Endothelial cell of umbilical vein (primary cell): ENCODE measurements around the gene KIFC3. TPM values are rescaled to one million over a fixed set of nuclear protein-coding genes. Genes with fewer than 3 reads are reported as not detected.

Experiments used
- BruUV-seq: library from RNA; stranded (reverse); fragments of 400-500 nt; replicated peaks from 2 replicates; lab custom pipeline; 2021; lab: Mats Ljungman, UMichigan
- CTCF ChIA-PET: fragments of 300-600, 350-600 bp; sonication (Branson Sonifier 250); formaldehyde crosslinking; loops from one replicate; lab custom pipeline; 2021; ENCODE audit warnings: antibody characterized with exemption, inconsistent platforms; lab: Charles Lee
- POLR2A ChIA-PET: fragments of 300-600, 350-600 bp; sonication (Branson Sonifier 250); formaldehyde crosslinking; loops from one replicate; lab custom pipeline; 2021; ENCODE audit warnings: antibody characterized with exemption, inconsistent platforms; lab: Charles Lee
- DNase-seq: peaks from one replicate; pipeline ENCODE4 v3.0.0-alpha.2; 2011; ENCODE audit warnings: low read depth, low spot score
- FAIRE-seq: peaks from 2 replicates; lab custom pipeline; 2011; peaks lifted over from hg19 to GRCh38; lab: Jason Lieb, UNC
- H2AFZ ChIP-seq: 2 replicates; pipeline ENCODE4 v1.6.0; 2012; ENCODE audit warnings: low read depth, low read length, control low read depth, inconsistent platforms
- H3K27ac ChIP-seq: 2 replicates; pipeline ENCODE4 v1.5.1; 2011; ENCODE audit warnings: low read depth, mild to moderate bottlenecking, control low read depth, low read length, moderate library complexity; ENCODE audit not compliant: insufficient read depth
- H3K27me3 ChIP-seq, 2 experiments: 2 replicates each; pipeline versions ENCODE4 v1.6.0 to v1.6.1; 2011; ENCODE audit warnings: low read length in 2 of 2, mixed read lengths in 1 of 2; ENCODE audit not compliant: control insufficient read depth in 2 of 2, insufficient read depth in 2 of 2
- H3K36me3 ChIP-seq, 2 experiments: 2 replicates in 1 of 2; 3 replicates in 1 of 2; pipeline ENCODE4 v1.5.1; 2011; ENCODE audit warnings: low read length in 2 of 2, mild to moderate bottlenecking in 1 of 2, moderate library complexity in 1 of 2; ENCODE audit not compliant: control insufficient read depth in 2 of 2, insufficient read depth in 2 of 2; ENCODE audit errors: extremely low read depth in 1 of 2
- H3K4me1 ChIP-seq: 3 replicates; pipeline ENCODE4 v1.5.1; 2011; ENCODE audit warnings: mild to moderate bottlenecking, low read length; ENCODE audit not compliant: control insufficient read depth, insufficient read depth; ENCODE audit errors: extremely low read depth
- H3K4me2 ChIP-seq: 2 replicates; pipeline ENCODE4 v1.6.1; 2011; ENCODE audit warnings: low read length, control low read depth, mixed read lengths; ENCODE audit not compliant: insufficient read depth
- H3K4me3 ChIP-seq, 3 experiments: fragments of 200-600 bp in 1 of 3; sonication (generic), shearing (Covaris generic) in 1 of 3; replicated peaks in 1 of 3; 2 replicates each; pipeline ENCODE4 v1.5.1; 2011 to 2016; ENCODE audit warnings: control low read depth in 3 of 3, low read length in 3 of 3, mild to moderate bottlenecking in 2 of 3, inconsistent platforms in 1 of 3, low read depth in 1 of 3, moderate library complexity in 1 of 3; ENCODE audit not compliant: insufficient read depth in 1 of 3
- H3K79me2 ChIP-seq: 2 replicates; pipeline ENCODE4 v1.6.0; 2012; ENCODE audit warnings: low read length, inconsistent platforms; ENCODE audit not compliant: control insufficient read depth, insufficient read depth
- H3K9ac ChIP-seq: replicated peaks from 2 replicates; pipeline ENCODE3; 2011; ENCODE audit warnings: low read length, control low read depth; ENCODE audit not compliant: insufficient read depth; ENCODE audit errors: extremely low read depth
- H3K9me1 ChIP-seq: replicated peaks from 3 replicates; pipeline ENCODE4 v1.6.0; 2011; ENCODE audit warnings: mild to moderate bottlenecking, low read length; ENCODE audit not compliant: control insufficient read depth, insufficient read depth; ENCODE audit errors: extremely low read depth
- H3K9me3 ChIP-seq: replicated peaks from 2 replicates; pipeline ENCODE4 v1.5.1; 2012; ENCODE audit warnings: low read length, inconsistent platforms; ENCODE audit not compliant: control insufficient read depth, insufficient read depth
- H4K20me1 ChIP-seq: replicated peaks from 2 replicates; pipeline ENCODE3; 2011; ENCODE audit warnings: mild to moderate bottlenecking, low read length; ENCODE audit not compliant: control insufficient read depth, insufficient read depth; ENCODE audit errors: extremely low read depth
- EZH2 ChIP-seq: IDR thresholded peaks from 2 replicates; pipeline ENCODE4 v1.6.1; 2012; ENCODE audit warnings: borderline replicate concordance, low read depth, mild to moderate bottlenecking, moderate library complexity, low read length, inconsistent platforms; ENCODE audit not compliant: severe bottlenecking
- FOS ChIP-seq: IDR thresholded peaks from 2 replicates; pipeline ENCODE4 v1.6.1; 2011; ENCODE audit warnings: mild to moderate bottlenecking, low read length, moderate library complexity, borderline replicate concordance; ENCODE audit not compliant: insufficient read depth
- GATA2 ChIP-seq: IDR thresholded peaks from 2 replicates; pipeline ENCODE4 v1.7.0; 2011; ENCODE audit warnings: low read depth, mild to moderate bottlenecking, moderate library complexity, mixed read lengths, low read length; ENCODE audit not compliant: insufficient read length, insufficient read depth
- JUN ChIP-seq: IDR thresholded peaks from 2 replicates; pipeline ENCODE4 v1.6.1; 2011; ENCODE audit warnings: borderline replicate concordance, low read depth; ENCODE audit not compliant: insufficient read length, insufficient read depth
- MYC ChIP-seq: IDR thresholded peaks from one replicate; pipeline ENCODE4 v1.6.1; 2011; ENCODE audit warnings: mild to moderate bottlenecking, low read depth, low read length
- POLR2A ChIP-seq: IDR thresholded peaks from 2 replicates; pipeline ENCODE4 v1.6.1; 2012; ENCODE audit warnings: low read depth, mild to moderate bottlenecking, control low read depth, low read length
- POLR2AphosphoS5 ChIP-seq: IDR thresholded peaks from 2 replicates; pipeline ENCODE4 v1.6.1; 2012; ENCODE audit warnings: low read depth, mild to moderate bottlenecking, control low read depth, low read length, moderate library complexity; ENCODE audit not compliant: insufficient read depth
- dilution Hi-C: fragments of 300-500 bp; cut with MboI; formaldehyde crosslinking; loops from one replicate; pipeline ENCODE4 v1.15.0; 2019; ENCODE audit warnings: low sequenced_read_pairs; ENCODE audit not compliant: extremely low pct_ligation_motif_present
- intact Hi-C: fragments of 100-400 bp; cut with micrococcal nuclease; formaldehyde crosslinking; loops from one replicate; pipeline ENCODE4 v1.10.0; 2022
- polyA plus RNA-seq, 4 experiments: library from polyadenylated mRNA; depleted of rRNA in 3 of 4; stranded (reverse) in 3 of 4; unstranded in 1 of 4; fragments of >200 nt; gene quantifications; 2 replicates each; pipeline versions ENCODE4 v1.2.1 to v1.2.3, GENCODE V29; 2011 to 2012; ENCODE audit warnings: missing spikeins in 1 of 4
- total RNA-seq: library from RNA; stranded (reverse); gene quantifications from 2 replicates; pipeline ENCODE4 v1.2.3, GENCODE V29; 2021
- TF ChIP-seq, protein P1 (sequence below), 2 donors: IDR thresholded peaks; 1 replicate in 1 of 2; 2 replicates in 1 of 2; pipeline ENCODE4 v1.5.1; 2011; ENCODE audit warnings: low read length in 2 of 2, mild to moderate bottlenecking in 2 of 2, moderate library complexity in 2 of 2, control low read depth in 1 of 2, inconsistent platforms in 1 of 2, low read depth in 1 of 2; ENCODE audit not compliant: insufficient read depth in 1 of 2; ENCODE audit errors: extremely low read depth in 1 of 2
- TF ChIP-seq, protein P2 (sequence below): IDR thresholded peaks from 2 replicates; pipeline ENCODE4 v1.6.1; 2011; ENCODE audit not compliant: insufficient read depth, insufficient read length

KIFC3 gene
- total and polyA plus RNA-seq, 2 donors (not counting 3 experiments of a cell fraction or from before 2014, with no cell fraction given) = 36.3 to 62.2 TPM

DNA sequence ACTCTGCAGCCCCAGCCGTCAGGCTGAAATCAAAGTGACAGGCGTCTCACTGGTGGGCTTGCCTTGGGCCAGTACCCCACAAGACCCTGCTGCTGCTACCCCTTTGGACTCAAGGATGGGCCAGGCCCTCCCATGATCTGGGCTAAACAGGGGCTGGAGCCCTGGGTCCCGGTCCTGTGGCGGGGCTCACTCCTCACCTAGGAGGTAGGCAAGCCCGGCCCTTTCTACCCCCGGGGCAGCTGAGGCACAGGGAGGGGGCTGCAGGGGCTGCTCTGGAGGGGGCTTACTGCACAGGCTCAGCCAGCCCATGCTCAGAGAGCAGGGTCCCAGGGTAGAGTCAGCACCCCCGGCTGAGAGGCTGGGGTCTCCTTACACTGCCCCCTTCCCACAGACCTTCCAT is 43.2 kb downstream of the KIFC3 start:
- Histone ChIP-seq H4K20me1 (no peaks in the 10 kb centered on the region), H3K36me3 (peaks cover 0 to 38% of the 10 kb centered on the region in 2 experiments), H3K27ac (no peak overlapping the region), H3K9me1 (no peaks in the 10 kb centered on the region), H3K79me2 (no peaks in the 10 kb centered on the region), H3K27me3 (no peaks in the 10 kb centered on the region), H3K4me3 (no peak overlapping the region), H3K4me2 (no peak overlapping the region), H3K9ac (no peak overlapping the region), H3K9me3 (no peaks in the 10 kb centered on the region), H3K4me1 (no peaks in the 10 kb centered on the region), H2AFZ (no peak overlapping the region)
- FAIRE-seq = no peak
- intact Hi-C loops = no loop called here
- TF ChIP-seq GATA2 = no peak
- no peak for TF ChIP-seq EZH2
- no peak for TF ChIP-seq MYC
- no peak for TF ChIP-seq POLR2A
- TF ChIP-seq, protein P1, sequence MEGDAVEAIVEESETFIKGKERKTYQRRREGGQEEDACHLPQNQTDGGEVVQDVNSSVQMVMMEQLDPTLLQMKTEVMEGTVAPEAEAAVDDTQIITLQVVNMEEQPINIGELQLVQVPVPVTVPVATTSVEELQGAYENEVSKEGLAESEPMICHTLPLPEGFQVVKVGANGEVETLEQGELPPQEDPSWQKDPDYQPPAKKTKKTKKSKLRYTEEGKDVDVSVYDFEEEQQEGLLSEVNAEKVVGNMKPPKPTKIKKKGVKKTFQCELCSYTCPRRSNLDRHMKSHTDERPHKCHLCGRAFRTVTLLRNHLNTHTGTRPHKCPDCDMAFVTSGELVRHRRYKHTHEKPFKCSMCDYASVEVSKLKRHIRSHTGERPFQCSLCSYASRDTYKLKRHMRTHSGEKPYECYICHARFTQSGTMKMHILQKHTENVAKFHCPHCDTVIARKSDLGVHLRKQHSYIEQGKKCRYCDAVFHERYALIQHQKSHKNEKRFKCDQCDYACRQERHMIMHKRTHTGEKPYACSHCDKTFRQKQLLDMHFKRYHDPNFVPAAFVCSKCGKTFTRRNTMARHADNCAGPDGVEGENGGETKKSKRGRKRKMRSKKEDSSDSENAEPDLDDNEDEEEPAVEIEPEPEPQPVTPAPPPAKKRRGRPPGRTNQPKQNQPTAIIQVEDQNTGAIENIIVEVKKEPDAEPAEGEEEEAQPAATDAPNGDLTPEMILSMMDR (IDR thresholded peaks at IDR 0.05; ENCODE audit: extremely low read depth in 1 of 2, insufficient read depth in 1 of 2, low read depth in 1 of 2, low read length in 2 of 2) = no peak
- TF ChIP-seq JUN = no peak
- no peak for TF ChIP-seq FOS
- TF ChIP-seq POLR2AphosphoS5 = no peak
- TF ChIP-seq, protein P2, sequence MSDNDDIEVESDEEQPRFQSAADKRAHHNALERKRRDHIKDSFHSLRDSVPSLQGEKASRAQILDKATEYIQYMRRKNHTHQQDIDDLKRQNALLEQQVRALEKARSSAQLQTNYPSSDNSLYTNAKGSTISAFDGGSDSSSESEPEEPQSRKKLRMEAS = no peak
- no peak for DNase-seq
- dilution Hi-C loops = no loop called here
- CTCF ChIA-PET = interaction anchor here (1.4 to 2.0 kb wide), 2 partner anchors 19 to 105 kb away, joined by 3 to 8 read pairs; no protein-coding TSS in a partner anchor
- POLR2A ChIA-PET = no interaction called here
- BruUV-seq = no TSS peak
